ENCODE measurements around the gene STX3. TPM values are rescaled to one million over a fixed set of nuclear protein-coding genes. Genes with fewer than 3 reads are reported as not detected.

STX3 gene
- total and polyA plus RNA-seq, 2 of the 8 experiments (the other 6 are each of a cell fraction or from before 2014, with no cell fraction given), result 50.5 to 56.1 TPM

DNA sequence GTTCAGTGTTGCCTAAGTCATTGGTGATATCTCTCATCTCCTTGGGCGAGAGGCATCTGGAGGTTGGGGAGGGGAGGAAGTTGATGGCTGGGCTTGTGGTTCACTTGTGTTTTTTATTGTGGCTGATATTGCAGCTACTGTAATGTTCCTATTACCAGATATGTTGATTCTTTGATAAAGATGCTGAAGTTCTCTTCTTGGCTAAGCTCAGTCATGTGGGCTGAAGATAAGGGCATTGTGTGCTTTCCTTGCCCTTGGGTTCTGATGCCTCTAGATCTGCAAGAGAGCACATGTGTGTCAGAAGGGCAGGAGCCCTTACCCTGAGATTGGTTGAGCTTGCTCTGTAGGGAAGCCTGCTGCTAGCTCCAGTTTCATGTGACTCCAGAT lies 12.0 kb downstream of the STX3 start:
- TF ChIP-seq TBP (IDR thresholded peaks at IDR 0.05; ENCODE audit: low read depth, low read length) (no peak), BRCA1 (IDR thresholded peaks at IDR 0.05; ENCODE audit: low read depth, low read length) (no peak), MAFK (IDR thresholded peaks at IDR 0.05; ENCODE audit: low read depth, low read length) (no peak), SUZ12 (IDR thresholded peaks at IDR 0.05; ENCODE audit: low read length) (no peak), TEAD4 (IDR thresholded peaks at IDR 0.05; ENCODE audit: low read depth, low read length) (no peak), SIN3A (conservative IDR thresholded peaks at IDR 0.05 in 1 of 2, IDR thresholded peaks at IDR 0.05 in 1 of 2; ENCODE audit: low read depth in 1 of 2, low read length in 2 of 2) (no peak), GTF2F1 (IDR thresholded peaks at IDR 0.05; ENCODE audit: borderline replicate concordance, low read depth, low read length) (no peak), SRF (IDR thresholded peaks at IDR 0.05; ENCODE audit: low read depth, low read length) (no peak), POLR2AphosphoS5 (IDR thresholded peaks at IDR 0.05; ENCODE audit: low read depth, low read length) (no peak), ASH2L (IDR thresholded peaks at IDR 0.05; ENCODE audit: low read length) (no peak), POLR2A (IDR thresholded peaks at IDR 0.05; ENCODE audit: control extremely low read depth in 1 of 2, low read depth in 2 of 2, low read length in 2 of 2) (no peak), CHD2 (IDR thresholded peaks at IDR 0.05; ENCODE audit: low read length) (no peak), TAF7 (optimal IDR thresholded peaks at IDR 0.05; ENCODE audit: borderline replicate concordance, low read depth, low read length) (no peak), KDM5A (IDR thresholded peaks at IDR 0.05; ENCODE audit: low read length) (no peak), SIRT6 (IDR thresholded peaks at IDR 0.05; ENCODE audit: low read length) (no peak), RNF2 (IDR thresholded peaks at IDR 0.05; ENCODE audit: borderline replicate concordance, low read depth, low read length, missing control alignments, poor library complexity, severe bottlenecking) (no peak)
- no peak overlapping the region for H3K56ac ChIP-seq (replicated peaks; ENCODE audit: insufficient read length, low read depth, low read length)
- no peak overlapping the region for H2BK120ac ChIP-seq (replicated peaks; ENCODE audit: low read depth, low read length)
- no peak overlapping the region for H4K8ac ChIP-seq (ENCODE audit: extremely low read depth, insufficient read depth, low read length)
- no peak overlapping the region for H3K4me3 ChIP-seq (ENCODE audit: extremely low read depth in 1 of 4, insufficient read depth in 2 of 4, low read depth in 3 of 4, low read length in 4 of 4)
- FAIRE-seq (no peak), DNase-seq (ENCODE audit: low read depth in 1 of 2, low spot score in 2 of 2) (no peak)
- H2AK5ac ChIP-seq (ENCODE audit: low read depth, low read length), result no peak overlapping the region
- H3K23me2 ChIP-seq (ENCODE audit: low read depth, low read length), result peaks cover 7% of the 10 kb centered on the region; the same call in 1 of the 2 replicates
- no peak overlapping the region for H3K9ac ChIP-seq (replicated peaks in 1 of 4; ENCODE audit: extremely low read depth in 1 of 4, low read depth in 3 of 4, low read length in 3 of 4)
- no peak overlapping the region for H2BK5ac ChIP-seq (ENCODE audit: low read depth, low read length)
- H3K27me3 ChIP-seq (replicated peaks in 1 of 4; ENCODE audit: control insufficient read depth in 3 of 4, extremely low read depth in 1 of 4, insufficient read depth in 3 of 4, low read length in 3 of 4), result no peaks in the 10 kb centered on the region
- no peaks in the 10 kb centered on the region for H3K4me1 ChIP-seq (replicated peaks in 1 of 4; ENCODE audit: control insufficient read depth in 3 of 4, insufficient read depth in 4 of 4, low read length in 3 of 4)
- H3K4ac ChIP-seq (replicated peaks; ENCODE audit: insufficient read length, low read depth, low read length), result no peak overlapping the region
- H4K5ac ChIP-seq (ENCODE audit: insufficient read length, low read depth, low read length), result no peak overlapping the region
- no peak overlapping the region for H2AFZ ChIP-seq (ENCODE audit: low read length)
- WGBS, 2 experiments (ENCODE audit: extremely low coverage in 1 of 2, insufficient coverage in 1 of 2, insufficient read length in 1 of 2, insufficient replicate concordance in 2 of 2, low coverage in 1 of 2, low lambda C conversion rate in 2 of 2, missing lambda C conversion rate in 1 of 2), result 88% methylated on average over 1 of the region's 1 CpG; no CpG with 5 or more reads in 1 of the 2 experiments
- H4K91ac ChIP-seq (replicated peaks; ENCODE audit: insufficient read length, low read length), result no peak overlapping the region
- no peak overlapping the region for H3K14ac ChIP-seq (ENCODE audit: insufficient read length)
- ChIA-PET POLR2A (ENCODE audit: partially characterized antibody) (interaction anchor here (0.8 to 1.0 kb wide), 2 partner anchors 11 to 75 kb away, joined by 3 to 4 read pairs; partner anchors contain the start of gene STX3), CTCF (ENCODE audit: partially characterized antibody) (interaction anchor here (1.2 to 4.8 kb wide), 4 partner anchors 13 to 49 kb away, joined by 3 to 36 read pairs (median 3); partner anchors contain the start of gene STX3)
- no peaks in the 10 kb centered on the region for H3K9me3 ChIP-seq (ENCODE audit: insufficient read depth in 2 of 2, low read depth in 1 of 2, low read length in 1 of 2)
- H3K79me1 ChIP-seq (ENCODE audit: low read depth, low read length), result peaks cover 15% of the 10 kb centered on the region
- no peak overlapping the region for H2BK20ac ChIP-seq (ENCODE audit: low read length)
- no peak overlapping the region for H3K27ac ChIP-seq (ENCODE audit: low read depth, low read length)
- H3K18ac ChIP-seq (ENCODE audit: extremely low read depth, low read length), result no peak overlapping the region
- H2BK15ac ChIP-seq (ENCODE audit: low read length), result no peak overlapping the region
- peaks cover 17 to 27% of the 10 kb centered on the region in 2 experiments for H4K20me1 ChIP-seq (replicated peaks in 1 of 2; ENCODE audit: control insufficient read depth in 1 of 2, insufficient read depth in 2 of 2, low read length in 2 of 2)
- no peak overlapping the region for H2BK12ac ChIP-seq (ENCODE audit: low read depth, low read length)
- no peaks in the 10 kb centered on the region for H3K36me3 ChIP-seq (ENCODE audit: control insufficient read depth in 2 of 4, insufficient read depth in 4 of 4, low read length in 3 of 4)
- peaks cover 15 to 87% of the 10 kb centered on the region in 2 experiments for H3K79me2 ChIP-seq (ENCODE audit: control insufficient read depth in 1 of 2, insufficient read depth in 2 of 2, low read length in 2 of 2)
- H3K4me2 ChIP-seq (ENCODE audit: insufficient read depth in 1 of 2, low read depth in 2 of 2, low read length in 2 of 2), result no peak overlapping the region
- no peak overlapping the region for H3K23ac ChIP-seq (ENCODE audit: insufficient read length)

Measured in H1 (cell line).